ENCODE results near the gene EMC10. TPM values are rescaled to one million over a fixed set of nuclear protein-coding genes. Genes with fewer than 3 reads are reported as not detected.
A peak's percentile ranks its signal among the peaks of the same experiment; 100 is the strongest.

EMC10 gene
- total RNA-seq, 2 donors from 2014 or later: 60.3 to 68.0 TPM

DNA sequence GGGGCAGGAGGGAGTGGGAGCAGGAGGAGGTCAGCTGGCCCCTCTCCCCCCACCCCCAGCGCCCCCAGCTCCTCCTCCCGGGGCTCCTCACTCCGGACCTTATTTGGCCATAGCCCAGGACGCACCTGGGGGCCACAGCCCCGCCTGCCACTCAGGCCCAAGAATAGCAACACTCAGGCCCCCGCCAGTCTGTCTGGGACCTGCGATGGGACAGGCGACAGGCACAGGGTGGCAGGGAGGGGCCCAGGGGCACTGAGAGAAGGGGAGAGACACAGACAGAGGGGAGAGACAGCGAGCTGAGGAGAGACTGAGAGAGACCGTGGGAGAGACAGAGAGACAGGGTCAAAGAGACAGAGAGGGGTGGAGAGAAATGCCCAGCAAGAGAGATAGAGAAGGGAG, 24.4 kb downstream of the EMC10 start:
- no peak overlapping the region for H3K27ac ChIP-seq
- 77 to 78% methylated on average over 4 to 7 of the region's 10 CpGs for WGBS, 2 donors
- no peaks in the 10 kb centered on the region for H3K9me3 ChIP-seq
- H3K4me1 ChIP-seq: peaks cover 9% of the 10 kb centered on the region
- no peaks in the 10 kb centered on the region for H3K27me3 ChIP-seq
- DNase-seq (no peak), ATAC-seq (peak; percentile 3)
- H3K36me3 ChIP-seq (replicated peaks in 1 of 2; ENCODE audit: insufficient read depth in 1 of 2, low read depth in 2 of 2): no peaks in the 10 kb centered on the region
- H3K4me3 ChIP-seq: no peak overlapping the region
- TF ChIP-seq POLR2A (IDR thresholded peaks at IDR 0.05): no peak
- TF ChIP-seq, protein P1, sequence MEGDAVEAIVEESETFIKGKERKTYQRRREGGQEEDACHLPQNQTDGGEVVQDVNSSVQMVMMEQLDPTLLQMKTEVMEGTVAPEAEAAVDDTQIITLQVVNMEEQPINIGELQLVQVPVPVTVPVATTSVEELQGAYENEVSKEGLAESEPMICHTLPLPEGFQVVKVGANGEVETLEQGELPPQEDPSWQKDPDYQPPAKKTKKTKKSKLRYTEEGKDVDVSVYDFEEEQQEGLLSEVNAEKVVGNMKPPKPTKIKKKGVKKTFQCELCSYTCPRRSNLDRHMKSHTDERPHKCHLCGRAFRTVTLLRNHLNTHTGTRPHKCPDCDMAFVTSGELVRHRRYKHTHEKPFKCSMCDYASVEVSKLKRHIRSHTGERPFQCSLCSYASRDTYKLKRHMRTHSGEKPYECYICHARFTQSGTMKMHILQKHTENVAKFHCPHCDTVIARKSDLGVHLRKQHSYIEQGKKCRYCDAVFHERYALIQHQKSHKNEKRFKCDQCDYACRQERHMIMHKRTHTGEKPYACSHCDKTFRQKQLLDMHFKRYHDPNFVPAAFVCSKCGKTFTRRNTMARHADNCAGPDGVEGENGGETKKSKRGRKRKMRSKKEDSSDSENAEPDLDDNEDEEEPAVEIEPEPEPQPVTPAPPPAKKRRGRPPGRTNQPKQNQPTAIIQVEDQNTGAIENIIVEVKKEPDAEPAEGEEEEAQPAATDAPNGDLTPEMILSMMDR (IDR thresholded peaks at IDR 0.05): no peak
- intact Hi-C loops (cut with DNase I): no loop called here

DNA sequence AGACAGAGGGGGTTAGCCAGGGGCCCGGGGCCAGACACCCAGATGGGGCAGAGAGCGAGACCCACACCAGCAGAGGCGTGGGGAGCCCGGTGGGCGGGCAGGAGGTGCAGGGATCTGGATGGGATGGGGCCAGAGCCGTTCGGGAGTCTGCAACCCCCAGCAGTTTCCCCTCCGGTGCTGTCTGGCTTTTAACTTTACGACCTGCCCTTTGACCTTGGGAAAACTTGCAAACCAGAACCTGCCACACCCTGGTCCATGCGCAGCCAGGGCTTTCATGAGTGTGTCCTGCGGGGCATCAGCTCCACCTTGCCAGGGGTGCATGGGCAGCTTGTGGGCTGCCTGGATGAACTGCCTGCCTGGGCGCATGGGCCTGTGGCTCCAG, 24.9 kb downstream of the EMC10 start:
- DNase-seq: no peak
- Histone ChIP-seq H3K27ac (no peak overlapping the region), H3K4me1 (peaks cover 9% of the 10 kb centered on the region), H3K36me3 (replicated peaks in 1 of 2; ENCODE audit: insufficient read depth in 1 of 2, low read depth in 2 of 2) (no peaks in the 10 kb centered on the region), H3K4me3 (no peak overlapping the region), H3K27me3 (no peaks in the 10 kb centered on the region), H3K9me3 (no peaks in the 10 kb centered on the region)
- TF ChIP-seq POLR2A (IDR thresholded peaks at IDR 0.05): no peak
- TF ChIP-seq, protein P1 (IDR thresholded peaks at IDR 0.05): no peak
- intact Hi-C loops (cut with DNase I): no loop called here
- 77 to 86% methylated on average over 10 to 12 of the region's 12 CpGs for WGBS, 2 donors
- no peak for ATAC-seq

DNA sequence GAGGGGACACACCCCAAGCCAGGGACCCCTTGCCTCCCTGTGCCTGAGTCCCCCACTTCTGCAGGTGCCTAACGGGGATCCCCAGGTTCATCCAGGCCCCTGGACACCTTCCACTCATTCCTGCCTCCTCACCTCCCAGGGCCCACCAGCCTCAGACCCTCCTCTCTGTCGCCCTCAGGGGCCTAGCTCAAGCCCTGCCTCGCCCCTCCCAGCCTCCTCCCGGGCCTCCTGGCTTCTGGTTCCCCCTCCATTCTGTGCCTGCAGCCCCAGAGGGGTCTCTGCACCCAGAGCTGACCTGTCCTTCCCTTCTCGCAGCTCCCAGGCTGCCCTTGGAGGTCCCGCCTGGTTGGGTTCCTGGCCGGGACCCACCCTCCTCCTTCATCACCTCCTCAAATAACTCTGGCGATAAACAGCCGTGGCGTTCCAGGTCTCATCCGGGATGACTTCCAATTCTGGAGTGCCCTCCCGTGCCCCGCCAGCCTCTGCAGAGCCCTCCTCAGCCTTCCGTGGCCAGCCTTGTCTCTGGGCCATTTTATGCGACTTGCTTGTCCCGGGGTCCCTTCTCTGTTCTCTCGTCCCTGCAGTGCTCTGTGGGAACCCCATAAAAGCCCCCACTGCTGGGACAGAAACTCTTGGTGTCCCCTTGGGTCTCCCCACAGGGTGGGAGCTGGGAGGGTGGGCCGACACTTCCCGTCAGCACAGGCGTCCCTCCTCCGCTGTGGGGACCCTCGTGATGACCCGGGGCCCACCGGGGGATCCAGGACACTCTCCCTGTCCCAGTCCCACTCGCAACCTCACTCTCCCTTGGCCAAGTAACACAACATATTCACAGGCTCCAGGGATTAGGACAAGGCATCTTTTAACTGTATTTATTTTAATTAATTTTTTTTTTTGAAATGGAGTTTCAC, 25.5 kb downstream of the EMC10 start:
- no peak overlapping the region for H3K27ac ChIP-seq
- H3K4me1 ChIP-seq: peaks cover 3% of the 10 kb centered on the region
- no peaks in the 10 kb centered on the region for H3K27me3 ChIP-seq
- ATAC-seq (no peak), DNase-seq (no peak)
- TF ChIP-seq, protein P1 (IDR thresholded peaks at IDR 0.05): no peak
- TF ChIP-seq POLR2A (IDR thresholded peaks at IDR 0.05): no peak
- 81 to 89% methylated on average over 16 to 25 of the region's 25 CpGs for WGBS, 2 donors
- no peak overlapping the region for H3K4me3 ChIP-seq
- intact Hi-C loops (cut with DNase I): no loop called here
- H3K9me3 ChIP-seq: no peaks in the 10 kb centered on the region
- no peaks in the 10 kb centered on the region for H3K36me3 ChIP-seq (replicated peaks in 1 of 2; ENCODE audit: insufficient read depth in 1 of 2, low read depth in 2 of 2)

DNA sequence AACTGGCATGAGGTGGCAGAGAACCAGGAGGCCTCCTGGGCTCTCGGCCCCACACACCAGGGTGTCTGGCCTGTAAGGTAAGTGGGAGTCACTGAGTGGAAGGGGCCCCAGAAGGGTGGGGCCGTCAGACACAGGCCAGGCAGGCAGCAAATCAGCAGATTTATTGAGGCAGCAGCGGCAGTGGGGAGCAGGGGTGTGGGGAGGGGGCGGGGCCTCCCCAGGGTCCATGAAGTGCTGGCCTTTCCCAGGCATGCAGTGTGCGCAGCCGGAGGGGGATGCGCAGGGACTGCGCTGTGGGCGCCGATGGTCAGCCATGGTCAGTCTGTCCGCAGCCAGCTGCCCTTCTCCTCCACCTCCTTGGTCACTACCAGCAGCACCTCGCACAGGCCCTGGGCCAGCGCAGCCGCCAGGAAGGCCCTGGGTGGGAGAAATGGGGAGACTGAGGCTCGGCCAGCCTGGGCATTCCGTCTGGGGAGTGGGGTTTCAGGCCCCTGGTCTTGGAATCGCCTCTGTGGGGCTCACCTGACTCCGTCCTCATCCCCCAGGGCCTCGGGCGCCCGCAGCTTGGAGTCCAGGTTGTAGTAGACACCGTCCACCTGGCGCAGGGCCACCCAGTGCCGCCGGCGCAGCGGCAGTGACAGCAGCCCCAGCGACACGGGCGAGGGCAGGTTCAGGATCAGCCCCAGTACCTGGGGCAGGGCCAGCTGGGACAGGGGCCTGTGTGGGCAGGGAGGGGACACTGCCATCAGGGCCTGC, 29.7 kb downstream of the EMC10 start:
- peaks cover 9% of the 10 kb centered on the region for H3K4me1 ChIP-seq
- TF ChIP-seq POLR2A (IDR thresholded peaks at IDR 0.05): no peak
- TF ChIP-seq, protein P1 (IDR thresholded peaks at IDR 0.05): no peak
- WGBS, 2 donors: 76 to 95% methylated on average over 2 to 26 of the region's 30 CpGs
- H3K4me3 ChIP-seq: no peak overlapping the region
- ATAC-seq: no peak
- H3K9me3 ChIP-seq: no peaks in the 10 kb centered on the region
- no peak for DNase-seq
- H3K27ac ChIP-seq: no peak overlapping the region
- intact Hi-C loops (cut with DNase I): no loop called here
- no peaks in the 10 kb centered on the region for H3K36me3 ChIP-seq (replicated peaks in 1 of 2; ENCODE audit: insufficient read depth in 1 of 2, low read depth in 2 of 2)
- no peaks in the 10 kb centered on the region for H3K27me3 ChIP-seq
